HG03571 (cell line): Measurements from ENCODE around the gene DOCK9.

Experiments used
- ATAC-seq: cut with Tn5 transposase; IDR thresholded peaks from one replicate; pipeline ENCODE4 v1.9.1; 2021; ENCODE audit not compliant: unreplicated experiment

Gene DOCK9

GRCh38 chr13:98978280-98978679, 416 bp upstream of the DOCK9 start:
- no peak for ATAC-seq

GRCh38 chr13:98976941-98977340, 923 bp downstream of the DOCK9 start:
- ATAC-seq, result no peak

DNA sequence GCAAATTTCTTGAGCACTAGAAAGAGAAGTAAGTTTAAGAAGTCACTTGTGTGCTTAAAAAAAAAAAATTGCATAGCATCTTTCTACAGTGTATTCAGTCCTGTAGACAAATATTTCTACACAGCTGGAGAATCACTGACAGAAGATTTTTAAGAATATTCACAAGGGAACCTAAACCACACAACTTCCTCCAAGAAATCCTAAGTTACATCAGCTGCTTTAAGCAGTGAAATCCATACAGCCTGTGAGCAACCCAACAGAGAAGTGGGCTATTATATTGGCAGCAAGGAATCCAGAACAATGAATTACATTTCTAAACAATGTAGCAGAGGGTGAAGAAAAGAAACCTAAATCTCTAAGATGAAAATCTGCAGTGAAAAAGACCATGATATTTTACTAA, 1.5 kb downstream of the DOCK9 start:
- ATAC-seq, result no peak

- no peak for ATAC-seq
These were observed 2.0 kb downstream of the DOCK9 start for GRCh38 chr13:98975822-98976261.

DNA sequence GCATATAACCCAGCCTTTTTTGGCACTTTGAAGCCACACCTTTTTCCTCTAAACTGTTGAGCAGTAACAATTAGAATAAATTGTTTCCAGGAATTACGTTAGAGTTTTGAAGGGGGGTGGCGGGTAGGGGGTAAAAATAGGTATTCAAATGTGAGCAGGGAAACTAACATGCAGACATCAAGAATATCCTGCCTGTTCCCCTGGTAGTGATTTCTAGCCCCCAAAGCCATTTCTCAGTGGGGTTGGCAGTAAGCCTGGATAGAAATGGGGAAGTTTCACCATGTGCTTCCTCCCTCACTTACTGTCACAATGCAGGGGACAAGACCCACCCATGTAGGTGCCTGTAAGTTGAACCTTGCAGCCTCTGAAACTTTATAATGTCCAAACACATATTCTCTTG, 3.8 kb downstream of the DOCK9 start:
- ATAC-seq, result no peak

DNA sequence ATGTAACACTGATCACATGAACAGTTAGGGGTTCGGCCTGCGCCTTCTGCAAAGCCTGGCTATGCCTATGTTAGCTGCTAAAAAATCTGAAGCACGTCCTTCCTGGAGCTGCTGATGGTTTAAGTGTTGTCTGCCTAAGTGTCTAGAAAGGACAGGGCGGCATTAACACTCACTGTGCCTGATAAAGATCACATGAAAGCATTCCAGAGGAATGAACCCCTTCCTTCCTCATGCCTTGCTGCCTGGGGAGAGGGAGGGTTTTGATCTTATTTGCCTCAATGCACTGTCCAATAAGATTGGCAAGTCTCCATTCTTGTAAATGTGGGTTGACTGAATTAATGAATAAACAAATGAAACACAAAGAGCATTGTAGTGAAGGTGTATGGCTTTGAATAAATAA, 5.2 kb downstream of the DOCK9 start:
- no peak for ATAC-seq

GRCh38 chr13:98972059-98972458, 5.8 kb downstream of the DOCK9 start:
- no peak for ATAC-seq

- no peak for ATAC-seq
These were observed 7.5 kb downstream of the DOCK9 start for GRCh38 chr13:98970330-98970729.

- no peak for ATAC-seq
These were observed 10.4 kb downstream of the DOCK9 start for GRCh38 chr13:98967491-98967890.

- no peak for ATAC-seq
These were observed 11.8 kb downstream of the DOCK9 start for GRCh38 chr13:98966019-98966418.

- no peak for ATAC-seq
These were observed 12.5 kb downstream of the DOCK9 start for GRCh38 chr13:98965325-98965724.

DNA sequence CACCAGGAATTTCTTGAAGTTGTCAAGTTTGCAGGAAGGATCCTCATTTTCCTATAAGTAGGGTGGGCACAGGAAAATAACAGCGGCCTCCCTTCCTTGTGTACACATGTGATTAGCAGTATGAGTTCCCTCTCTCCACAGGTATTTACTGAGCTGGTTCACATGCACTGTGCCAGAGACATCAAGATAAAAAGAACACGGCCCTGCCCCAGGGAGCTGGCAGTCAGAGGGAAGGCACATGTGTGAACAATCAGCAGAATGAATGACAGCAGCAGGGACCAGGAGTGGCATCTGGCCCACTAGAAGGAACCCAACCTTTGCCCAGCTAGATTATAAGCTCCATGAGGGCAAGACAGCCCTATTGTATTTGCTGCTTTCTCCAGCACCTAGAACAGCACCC, 13.9 kb downstream of the DOCK9 start:
- ATAC-seq, result no peak

- ATAC-seq, result no peak
These were observed 14.8 kb downstream of the DOCK9 start for GRCh38 chr13:98962901-98963590.

GRCh38 chr13:98961503-98962105, 16.3 kb downstream of the DOCK9 start:
- no peak for ATAC-seq

GRCh38 chr13:98960606-98961502, 17.0 kb downstream of the DOCK9 start:
- ATAC-seq, result no peak

GRCh38 chr13:98959786-98960605, 17.9 kb downstream of the DOCK9 start:
- ATAC-seq, result no peak

GRCh38 chr13:98959291-98959690, 18.6 kb downstream of the DOCK9 start:
- no peak for ATAC-seq

GRCh38 chr13:98958443-98958794, 19.4 kb downstream of the DOCK9 start:
- no peak for ATAC-seq

DNA sequence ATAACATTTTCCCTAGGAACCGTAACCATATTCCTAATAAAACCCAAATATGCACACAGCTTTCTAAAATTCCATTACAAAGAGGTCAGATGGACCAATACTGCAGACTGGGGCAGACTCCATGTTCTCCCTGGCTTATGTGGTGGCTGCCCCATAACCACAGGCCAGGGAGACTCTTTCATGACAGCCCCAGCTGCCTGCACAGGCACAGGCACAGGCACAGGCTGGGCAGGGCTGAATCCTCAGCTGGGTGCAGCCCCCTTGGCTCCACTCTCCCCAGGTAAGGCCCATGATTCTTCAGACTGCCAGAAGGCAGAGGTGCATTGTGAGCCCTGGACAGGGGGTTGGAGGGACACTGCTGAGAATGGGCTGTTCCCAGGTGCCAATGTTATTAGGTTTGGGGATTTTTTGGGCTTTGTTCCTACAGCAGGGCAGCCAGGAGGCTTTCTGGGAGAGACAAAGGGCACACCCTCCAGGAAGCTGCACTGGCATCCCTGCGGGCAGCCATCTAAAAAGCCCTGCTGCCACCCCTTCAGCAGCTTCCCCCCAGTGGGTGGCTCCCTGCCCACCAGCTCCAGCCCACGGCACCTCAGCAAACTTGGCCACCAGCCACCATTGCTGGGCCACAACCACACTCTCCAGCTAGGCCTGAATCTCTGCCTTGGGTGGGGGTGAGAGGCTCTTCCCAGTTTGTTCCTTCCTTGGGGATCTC, 20.0 kb downstream of the DOCK9 start:
- no peak for ATAC-seq

DNA sequence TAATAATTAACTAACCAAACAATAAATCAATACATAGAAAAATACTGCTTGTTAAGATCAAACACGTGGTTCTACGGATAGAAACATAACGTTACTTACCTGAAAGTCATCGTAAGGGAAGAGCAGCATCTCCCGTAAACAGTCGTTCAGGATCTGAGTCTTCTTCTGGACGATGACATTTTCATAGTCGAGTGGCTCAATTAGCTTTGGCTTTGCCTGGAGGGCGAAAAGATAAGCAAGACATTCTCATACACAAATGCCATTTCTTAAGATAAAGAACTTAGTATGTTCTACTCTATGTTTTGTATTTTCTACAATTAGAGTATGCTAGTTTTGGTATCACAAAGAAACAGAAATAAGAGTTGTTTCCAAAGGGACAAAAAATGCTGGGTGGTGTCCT, 22.5 kb downstream of the DOCK9 start:
- ATAC-seq, result no peak

DNA sequence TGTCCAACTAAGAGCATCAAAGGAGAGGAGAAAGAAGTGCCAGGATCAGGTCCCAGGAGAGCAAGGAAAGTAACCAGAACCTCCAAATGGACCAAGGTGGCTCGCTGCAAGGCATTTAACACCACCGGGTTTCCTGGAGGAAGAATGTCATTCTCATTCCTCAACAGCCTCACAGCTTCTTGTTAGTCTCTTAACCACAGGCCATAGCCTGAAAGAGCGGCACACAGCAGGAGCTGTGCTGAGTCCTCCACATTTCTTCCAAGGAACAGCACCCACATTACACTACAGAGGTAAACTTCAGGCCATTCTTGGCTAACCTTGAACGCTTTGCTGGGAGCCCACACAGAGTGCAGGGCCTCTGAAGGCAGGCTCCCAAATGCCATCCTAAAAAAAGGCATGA, 23.6 kb downstream of the DOCK9 start:
- no peak for ATAC-seq
